Prostate gland (tissue), 2 donors: ENCODE results near the gene HIF1A. TPM values are rescaled to one million over a fixed set of nuclear protein-coding genes. Genes with fewer than 3 reads are reported as not detected.

Source experiments
- DNase-seq: peaks from one replicate; pipeline ENCODE4 v3.0.0-alpha.2; 2019; ENCODE audit warnings: low spot score
- H3K27ac ChIP-seq, 2 donors: fragments of 200-600 bp; sonication (generic); 2 replicates each; pipeline ENCODE4 v1.5.1; 2017 to 2019
- H3K27me3 ChIP-seq: fragments of 200-600 bp; sonication (generic); replicated peaks from 2 replicates; pipeline ENCODE4 v1.5.1; 2019; ENCODE audit not compliant: insufficient read depth
- H3K36me3 ChIP-seq, 2 donors: fragments of 200-600 bp; sonication (generic); 1 replicate in 1 of 2; 2 replicates in 1 of 2; pipeline versions ENCODE4 v1.5.1 to v1.8.1; 2017 to 2019
- H3K4me1 ChIP-seq: fragments of 200-600 bp; sonication (generic); replicated peaks from 2 replicates; pipeline ENCODE4 v1.5.1; 2019
- H3K4me3 ChIP-seq, 2 donors: fragments of 200-600 bp; sonication (generic); 2 replicates each; pipeline ENCODE4 v1.5.1; 2017 to 2019
- H3K9me3 ChIP-seq: fragments of 200-600 bp; sonication (generic); 2 replicates; pipeline ENCODE4 v1.5.1; 2017
- CTCF ChIP-seq, 4 experiments: fragments of 200-600 bp in 2 of 4; fragments of 450-650 bp in 2 of 4; sonication (generic) in 2 of 4; IDR thresholded peaks; 1 replicate in 3 of 4; 2 replicates in 1 of 4; pipeline ENCODE4 v1.5.1; 2016 to 2019; ENCODE audit warnings: antibody characterized with exemption in 4 of 4, mild to moderate bottlenecking in 2 of 4, moderate library complexity in 2 of 4
- POLR2A ChIP-seq: fragments of 450-650 bp; IDR thresholded peaks from one replicate; pipeline ENCODE4 v1.6.1; 2016; ENCODE audit warnings: antibody characterized with exemption, mild to moderate bottlenecking
- POLR2AphosphoS5 ChIP-seq: sonication (generic); formaldehyde crosslinking; IDR thresholded peaks from one replicate; pipeline ENCODE4 v1.6.1; 2017; ENCODE audit warnings: antibody characterized with exemption
- WGBS: methylation state at CpG from one replicate; pipeline ENCODE4 v1.1.5; 2018; 5-methylcytosine and 5-hydroxymethylcytosine counted together
- intact Hi-C: fragments of 100-400 bp; cut with DNase I; formaldehyde crosslinking; loops from one replicate; pipeline ENCODE4 v1.14.2; 2022
- total RNA-seq, 2 donors: library from RNA; depleted of rRNA; stranded (reverse); fragments of >200 nt; gene quantifications; one replicate each; pipeline ENCODE4 v1.1.0, GENCODE V29; 2016

The HIF1A gene
- total RNA-seq, result 100 to 1,000 TPM in 1 of 2 donors, 10 to 100 TPM in 1; 61.7 to 101 TPM

GRCh38 chr14:61694830-61695694 is at the start of gene HIF1A:
HIF1A (plus strand) TSS chr14:61695513; CDS start chr14:61695805, 292 bp downstream.
- DNase-seq, result peak; percentile 97
- H3K4me3 ChIP-seq, result peak within 1 kb of the TSS; percentile 89 to 98
- intact Hi-C loops, result loop anchor here (5.0 to 10.0 kb wide), 3 partner anchors 70 to 223 kb away; no protein-coding TSS in a partner anchor
- peak in 3 of 4 experiments; percentile 25 to 33 (median 29) for TF ChIP-seq CTCF (IDR thresholded peaks at IDR 0.05)
- peak; percentile 96 for TF ChIP-seq POLR2A
- TF ChIP-seq POLR2AphosphoS5, result peak; percentile 99
- H3K9me3 ChIP-seq, result no peaks in the 10 kb centered on the region
- 1% methylated on average over 57 of the region's 68 CpGs for WGBS
- no peaks in the 10 kb centered on the region for H3K4me1 ChIP-seq
- H3K27me3 ChIP-seq, result no peaks in the 10 kb centered on the region
- H3K36me3 ChIP-seq, result no peaks in the 10 kb centered on the region
- H3K27ac ChIP-seq, result peak within 1 kb of the TSS; percentile 99

GRCh38 chr14:61646366-61647116 is 48.8 kb upstream of the HIF1A start:
- Histone ChIP-seq H3K27ac (no peak overlapping the region), H3K36me3 (no peaks in the 10 kb centered on the region), H3K9me3 (no peaks in the 10 kb centered on the region), H3K4me3 (no peak overlapping the region), H3K27me3 (no peaks in the 10 kb centered on the region), H3K4me1 (no peaks in the 10 kb centered on the region)
- 56% methylated on average over 5 of the region's 5 CpGs for WGBS
- no peak for TF ChIP-seq POLR2A
- peak; percentile 11 for TF ChIP-seq POLR2AphosphoS5
- DNase-seq, result no peak
- intact Hi-C loops, result no loop called here

GRCh38 chr14:61647704-61648103 is 47.6 kb upstream of the HIF1A start:
- peak overlapping the region in 1 of 2 donors; percentile 7 for H3K27ac ChIP-seq
- H3K4me3 ChIP-seq, result no peak overlapping the region
- WGBS, result 55% methylated on average over 5 of the region's 5 CpGs
- H3K27me3 ChIP-seq, result no peaks in the 10 kb centered on the region
- intact Hi-C loops, result no loop called here
- TF ChIP-seq POLR2AphosphoS5 (no peak), POLR2A (no peak), CTCF (IDR thresholded peaks at IDR 0.05) (no peak)
- H3K36me3 ChIP-seq, result no peaks in the 10 kb centered on the region
- no peak for DNase-seq
- no peaks in the 10 kb centered on the region for H3K9me3 ChIP-seq
- no peaks in the 10 kb centered on the region for H3K4me1 ChIP-seq

GRCh38 chr14:61648377-61648776 is 46.9 kb upstream of the HIF1A start:
- Histone ChIP-seq H3K27ac (no peak overlapping the region), H3K27me3 (no peaks in the 10 kb centered on the region), H3K4me3 (no peak overlapping the region), H3K36me3 (no peaks in the 10 kb centered on the region), H3K9me3 (no peaks in the 10 kb centered on the region), H3K4me1 (no peaks in the 10 kb centered on the region)
- no peak for DNase-seq
- intact Hi-C loops, result no loop called here
- TF ChIP-seq CTCF (IDR thresholded peaks at IDR 0.05) (no peak), POLR2AphosphoS5 (no peak), POLR2A (no peak)

GRCh38 chr14:61649283-61649682 is 46.0 kb upstream of the HIF1A start:
- Histone ChIP-seq H3K27ac (no peak overlapping the region), H3K4me3 (no peak overlapping the region), H3K36me3 (no peaks in the 10 kb centered on the region), H3K4me1 (no peaks in the 10 kb centered on the region), H3K9me3 (no peaks in the 10 kb centered on the region), H3K27me3 (no peaks in the 10 kb centered on the region)
- intact Hi-C loops, result no loop called here
- 87% methylated on average over 4 of the region's 4 CpGs for WGBS
- DNase-seq, result no peak
- TF ChIP-seq CTCF (IDR thresholded peaks at IDR 0.05) (no peak), POLR2AphosphoS5 (no peak), POLR2A (no peak)
